Measurements from ENCODE around the gene ZNF503. TPM values are rescaled to one million over a fixed set of nuclear protein-coding genes. Genes with fewer than 3 reads are reported as not detected.

ZNF503 gene
- total RNA-seq, 2 experiments from 2014 or later, result 0.38 to 0.47 TPM

GRCh38 chr10:75352650-75353049 is 48.9 kb downstream of the ZNF503 start:
- DNase-seq (no peak), ATAC-seq (ENCODE audit: poor library complexity) (no peak)
- Mint-ChIP-seq H3K4me1 (ENCODE audit: low read depth) (no peaks in the 10 kb centered on the region), H3K36me3 (ENCODE audit: low read depth) (no peaks in the 10 kb centered on the region), H3K27me3 (peaks cover 9% of the 10 kb centered on the region), H3K4me3 (no peak overlapping the region), H3K27ac (no peak overlapping the region), H3K9me3 (no peaks in the 10 kb centered on the region)
- no peak for TF ChIP-seq CTCF (IDR thresholded peaks at IDR 0.05)
- POLR2A ChIA-PET, result no interaction called here
- H3K27ac ChIP-seq (ENCODE audit: low read depth in 1 of 2, low read length in 2 of 2), result no peak overlapping the region
- no peak overlapping the region for H3K4me3 ChIP-seq (ENCODE audit: low read length)
- intact Hi-C loops (cut with DNase I, micrococcal nuclease), result no loop called here
- H3K27me3 ChIP-seq (ENCODE audit: control insufficient read depth in 1 of 2, insufficient read depth in 2 of 2, low read length in 2 of 2), result peaks cover 0 to 3% of the 10 kb centered on the region in 2 experiments
- H3K9me3 ChIP-seq (ENCODE audit: control insufficient read depth in 1 of 2, insufficient read depth in 1 of 2, low read length in 2 of 2), result peaks cover 0 to 9% of the 10 kb centered on the region in 2 experiments
- CTCF ChIA-PET, result no interaction called here
- no peaks in the 10 kb centered on the region for H3K4me1 ChIP-seq (ENCODE audit: insufficient read depth, low read length)
- no peaks in the 10 kb centered on the region for H3K36me3 ChIP-seq (ENCODE audit: insufficient read depth, low read length)

- ChIA-PET CTCF (no interaction called here), POLR2A (no interaction called here)
- Histone ChIP-seq H3K27me3 (ENCODE audit: control insufficient read depth in 1 of 2, insufficient read depth in 2 of 2, low read length in 2 of 2) (no peaks in the 10 kb centered on the region), H3K36me3 (ENCODE audit: insufficient read depth, low read length) (no peaks in the 10 kb centered on the region), H3K4me1 (ENCODE audit: insufficient read depth, low read length) (no peaks in the 10 kb centered on the region), H3K4me3 (ENCODE audit: low read length) (no peak overlapping the region), H3K27ac (ENCODE audit: low read depth in 1 of 2, low read length in 2 of 2) (no peak overlapping the region), H3K9me3 (ENCODE audit: control insufficient read depth in 1 of 2, insufficient read depth in 1 of 2, low read length in 2 of 2) (peaks cover 0 to 9% of the 10 kb centered on the region in 2 experiments)
- no peak overlapping the region for H3K27ac Mint-ChIP-seq
- H3K4me3 Mint-ChIP-seq, result no peak overlapping the region
- peaks cover 12% of the 10 kb centered on the region for H3K27me3 Mint-ChIP-seq
- DNase-seq, result no peak
- H3K4me1 Mint-ChIP-seq (ENCODE audit: low read depth), result no peaks in the 10 kb centered on the region
- no peaks in the 10 kb centered on the region for H3K9me3 Mint-ChIP-seq
- no peak for TF ChIP-seq CTCF (IDR thresholded peaks at IDR 0.05)
- intact Hi-C loops (cut with DNase I, micrococcal nuclease), result no loop called here
- ATAC-seq (ENCODE audit: poor library complexity), result no peak
- no peaks in the 10 kb centered on the region for H3K36me3 Mint-ChIP-seq (ENCODE audit: low read depth)
These were observed 49.9 kb downstream of the ZNF503 start for GRCh38 chr10:75351637-75352036.

- H3K36me3 Mint-ChIP-seq (ENCODE audit: low read depth), result no peaks in the 10 kb centered on the region
- CTCF ChIA-PET, result no interaction called here
These were observed 50.8 kb downstream of the ZNF503 start for GRCh38 chr10:75350791-75351190.

More at GRCh38 chr10:75350791-75351190, 50.8 kb downstream of the ZNF503 start:
- TF ChIP-seq CTCF (IDR thresholded peaks at IDR 0.05), result no peak
- Histone ChIP-seq H3K27ac (ENCODE audit: low read depth in 1 of 2, low read length in 2 of 2) (no peak overlapping the region), H3K27me3 (ENCODE audit: control insufficient read depth in 1 of 2, insufficient read depth in 2 of 2, low read length in 2 of 2) (no peaks in the 10 kb centered on the region), H3K9me3 (ENCODE audit: control insufficient read depth in 1 of 2, insufficient read depth in 1 of 2, low read length in 2 of 2) (peaks cover 0 to 3% of the 10 kb centered on the region in 2 experiments), H3K36me3 (ENCODE audit: insufficient read depth, low read length) (no peaks in the 10 kb centered on the region), H3K4me3 (ENCODE audit: low read length) (no peak overlapping the region), H3K4me1 (ENCODE audit: insufficient read depth, low read length) (no peaks in the 10 kb centered on the region)
- H3K27me3 Mint-ChIP-seq, result peaks cover 12% of the 10 kb centered on the region
- H3K9me3 Mint-ChIP-seq, result no peaks in the 10 kb centered on the region
- intact Hi-C loops (cut with DNase I, micrococcal nuclease), result no loop called here
- DNase-seq, result no peak
- H3K27ac Mint-ChIP-seq, result no peak overlapping the region
- no peaks in the 10 kb centered on the region for H3K4me1 Mint-ChIP-seq (ENCODE audit: low read depth)
- ATAC-seq (ENCODE audit: poor library complexity), result no peak
- POLR2A ChIA-PET, result no interaction called here
- no peak overlapping the region for H3K4me3 Mint-ChIP-seq

Other genes starting within 250 kb of the ZNF503 start
- gene VDAC2, start 191.0 kb downstream of the ZNF503 start, total RNA-seq, result 100 to 1,000 TPM; 141 to 147 TPM
- gene COMTD1, start 165.8 kb downstream of the ZNF503 start, total RNA-seq, result 10 to 100 TPM in 1 of 2 experiments, 1 to 10 TPM in 1; 9.5 to 10.5 TPM
- gene LRMDA, start 29.9 kb upstream of the ZNF503 start, total RNA-seq, result not detected

Measured in CD4-positive, alpha-beta T cell (primary cell).